ENCODE measurements around the gene RIPK4. TPM values are rescaled to one million over a fixed set of nuclear protein-coding genes. Genes with fewer than 3 reads are reported as not detected.

RIPK4 gene
- total and polyA plus RNA-seq, 2 of the 13 experiments (the other 11 are each of a cell fraction or from before 2014, with no cell fraction given), result 3.1 to 4.9 TPM

DNA sequence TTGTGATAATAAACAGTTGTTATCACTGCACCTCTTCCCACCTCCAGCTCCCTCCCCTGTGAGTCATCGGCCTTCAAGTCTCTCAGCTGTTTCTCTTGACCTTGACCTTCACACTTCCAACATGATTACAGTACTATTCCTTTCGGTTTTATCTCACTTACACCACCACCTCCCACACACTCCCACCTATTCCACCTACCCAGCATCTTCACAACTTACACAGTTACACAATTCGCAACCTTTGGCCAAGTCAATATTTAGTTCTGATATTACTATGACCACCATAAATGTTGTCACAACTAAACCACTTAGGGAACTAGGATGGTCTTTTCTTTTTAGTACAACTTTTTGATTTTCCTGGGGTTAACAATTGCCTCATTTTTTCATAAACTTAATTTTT lies 60.2 kb downstream of the RIPK4 start (continued):
- TF ChIP-seq ZNF235 (CRISPR knock-in tag; IDR thresholded peaks at IDR 0.05; ENCODE audit: borderline replicate concordance), result no peak
- TF ChIP-seq HDAC1 (CRISPR knock-in tag; IDR thresholded peaks at IDR 0.05), result peak; percentile 45; the same call in 1 of the 2 replicates
- TF ChIP-seq ZNF44 (CRISPR knock-in tag; IDR thresholded peaks at IDR 0.05), result no peak
- TF ChIP-seq HMGA1 (CRISPR knock-in tag; conservative IDR thresholded peaks at IDR 0.05), result no peak
- TF ChIP-seq DMAP1 (CRISPR knock-in tag; IDR thresholded peaks at IDR 0.05), result no peak
- no peak for TF ChIP-seq ZNF746 (CRISPR knock-in tag; IDR thresholded peaks at IDR 0.05)
- no peak for TF ChIP-seq NFE2L2 (IDR thresholded peaks at IDR 0.05; ENCODE audit: low read length)
- no peak for TF ChIP-seq GTF2F1 (IDR thresholded peaks at IDR 0.05; ENCODE audit: low read length)
- TF ChIP-seq ZMAT3 (CRISPR knock-in tag; conservative IDR thresholded peaks at IDR 0.05), result no peak
- TF ChIP-seq KLF16 (CRISPR knock-in tag; IDR thresholded peaks at IDR 0.05), result peak in 1 of 2 experiments; percentile 63; a peak in 1 of 4 replicates
- TF ChIP-seq, protein P1, sequence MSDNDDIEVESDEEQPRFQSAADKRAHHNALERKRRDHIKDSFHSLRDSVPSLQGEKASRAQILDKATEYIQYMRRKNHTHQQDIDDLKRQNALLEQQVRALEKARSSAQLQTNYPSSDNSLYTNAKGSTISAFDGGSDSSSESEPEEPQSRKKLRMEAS (IDR thresholded peaks at IDR 0.05), result 0 out of 2 replicates have a peak, but pooled peaks have one; percentile 38
- TF ChIP-seq SALL1 (CRISPR knock-in tag; IDR thresholded peaks at IDR 0.05), result peak; percentile 84
- TF ChIP-seq ZNF496 (CRISPR knock-in tag; IDR thresholded peaks at IDR 0.05; ENCODE audit: insufficient replicate concordance), result no peak
- TF ChIP-seq ZNF441 (CRISPR knock-in tag; IDR thresholded peaks at IDR 0.05; ENCODE audit: borderline replicate concordance), result no peak
- no peak for TF ChIP-seq ZKSCAN5 (CRISPR knock-in tag; IDR thresholded peaks at IDR 0.05)
- no peak for TF ChIP-seq ZNF709 (CRISPR knock-in tag; IDR thresholded peaks at IDR 0.05)
- no peak for TF ChIP-seq TCF7L2 (IDR thresholded peaks at IDR 0.05; ENCODE audit: low read depth, low read length)
- TF ChIP-seq, protein P2, sequence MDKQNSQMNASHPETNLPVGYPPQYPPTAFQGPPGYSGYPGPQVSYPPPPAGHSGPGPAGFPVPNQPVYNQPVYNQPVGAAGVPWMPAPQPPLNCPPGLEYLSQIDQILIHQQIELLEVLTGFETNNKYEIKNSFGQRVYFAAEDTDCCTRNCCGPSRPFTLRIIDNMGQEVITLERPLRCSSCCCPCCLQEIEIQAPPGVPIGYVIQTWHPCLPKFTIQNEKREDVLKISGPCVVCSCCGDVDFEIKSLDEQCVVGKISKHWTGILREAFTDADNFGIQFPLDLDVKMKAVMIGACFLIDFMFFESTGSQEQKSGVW (CRISPR knock-in tag; IDR thresholded peaks at IDR 0.05; ENCODE audit: borderline replicate concordance), result no peak
- TF ChIP-seq PAWR (CRISPR knock-in tag; IDR thresholded peaks at IDR 0.05; ENCODE audit: borderline replicate concordance), result no peak
- no peak for TF ChIP-seq CBX5 (CRISPR knock-in tag; IDR thresholded peaks at IDR 0.05; ENCODE audit: borderline replicate concordance)
- TF ChIP-seq MED13 (CRISPR knock-in tag; IDR thresholded peaks at IDR 0.05), result no peak
- TF ChIP-seq, protein P3, sequence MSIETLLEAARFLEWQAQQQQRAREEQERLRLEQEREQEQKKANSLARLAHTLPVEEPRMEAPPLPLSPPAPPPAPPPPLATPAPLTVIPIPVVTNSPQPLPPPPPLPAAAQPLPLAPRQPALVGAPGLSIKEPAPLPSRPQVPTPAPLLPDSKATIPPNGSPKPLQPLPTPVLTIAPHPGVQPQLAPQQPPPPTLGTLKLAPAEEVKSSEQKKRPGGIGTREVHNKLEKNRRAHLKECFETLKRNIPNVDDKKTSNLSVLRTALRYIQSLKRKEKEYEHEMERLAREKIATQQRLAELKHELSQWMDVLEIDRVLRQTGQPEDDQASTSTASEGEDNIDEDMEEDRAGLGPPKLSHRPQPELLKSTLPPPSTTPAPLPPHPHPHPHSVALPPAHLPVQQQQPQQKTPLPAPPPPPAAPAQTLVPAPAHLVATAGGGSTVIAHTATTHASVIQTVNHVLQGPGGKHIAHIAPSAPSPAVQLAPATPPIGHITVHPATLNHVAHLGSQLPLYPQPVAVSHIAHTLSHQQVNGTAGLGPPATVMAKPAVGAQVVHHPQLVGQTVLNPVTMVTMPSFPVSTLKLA (IDR thresholded peaks at IDR 0.05), result no peak
- no peak for TF ChIP-seq DPF2 (CRISPR knock-in tag; IDR thresholded peaks at IDR 0.05; ENCODE audit: borderline replicate concordance, low read depth)
- TF ChIP-seq GTF3A (CRISPR knock-in tag; conservative IDR thresholded peaks at IDR 0.05), result no peak
- no peak for TF ChIP-seq FOXM1 (CRISPR knock-in tag; IDR thresholded peaks at IDR 0.05)
- TF ChIP-seq ZNF839 (CRISPR knock-in tag; IDR thresholded peaks at IDR 0.05; ENCODE audit: borderline replicate concordance), result no peak
- TF ChIP-seq ZKSCAN8 (CRISPR knock-in tag; IDR thresholded peaks at IDR 0.05; ENCODE audit: borderline replicate concordance), result no peak
- no peak for TF ChIP-seq CAMTA2 (CRISPR knock-in tag; IDR thresholded peaks at IDR 0.05; ENCODE audit: borderline replicate concordance)
- peak; percentile 48; the same call in 1 of the 2 replicates for TF ChIP-seq SP5 (CRISPR knock-in tag; IDR thresholded peaks at IDR 0.05; ENCODE audit: borderline replicate concordance, low read depth)
